ENCODE measurements around the gene DPYD.

Gene DPYD

GRCh38 chr1:97685360-97685759, 235.5 kb downstream of the DPYD start:
- no peak for DNase-seq

GRCh38 chr1:97680894-97681293, 239.9 kb downstream of the DPYD start:
- no peak for DNase-seq

GRCh38 chr1:97680470-97680869, 240.4 kb downstream of the DPYD start:
- DNase-seq = no peak

DNA sequence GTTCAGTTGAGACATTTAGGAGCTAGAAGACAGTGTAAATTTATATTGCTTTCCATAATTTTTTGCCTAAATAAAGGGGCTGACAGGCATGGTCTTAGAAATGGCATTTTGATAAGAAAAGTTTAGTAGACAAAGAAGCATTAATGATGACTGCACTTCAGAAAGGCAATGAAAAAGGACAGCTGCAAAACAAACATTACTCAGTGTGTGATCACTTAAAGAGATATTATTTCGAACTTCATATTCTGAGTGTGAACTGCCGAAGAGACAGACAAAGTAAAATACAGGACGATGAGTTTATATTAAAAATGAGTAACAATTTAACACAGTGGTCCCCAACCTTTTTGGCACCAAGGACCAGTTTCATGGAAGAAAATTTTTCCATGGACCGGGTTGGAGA, 243.1 kb downstream of the DPYD start:
- DNase-seq = no peak

DNA sequence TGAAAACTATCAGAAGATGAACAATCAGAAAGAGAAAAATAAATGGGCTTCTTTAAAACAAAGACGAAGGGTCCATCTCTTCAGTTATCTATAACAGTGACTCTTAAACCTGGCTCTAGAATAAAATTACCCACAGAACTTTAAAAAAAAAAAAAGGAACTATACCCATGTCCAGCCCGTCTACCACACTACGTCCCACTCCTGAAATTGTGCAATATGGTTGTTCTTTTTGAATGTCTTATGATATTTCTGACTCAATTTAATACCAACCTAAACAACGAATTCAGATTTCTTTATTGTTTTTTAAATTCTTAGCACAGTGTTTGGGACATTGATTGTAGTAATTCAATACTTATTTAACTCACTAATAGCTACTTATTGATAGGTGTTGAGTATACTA, 246.3 kb downstream of the DPYD start:
- no peak for DNase-seq

DNA sequence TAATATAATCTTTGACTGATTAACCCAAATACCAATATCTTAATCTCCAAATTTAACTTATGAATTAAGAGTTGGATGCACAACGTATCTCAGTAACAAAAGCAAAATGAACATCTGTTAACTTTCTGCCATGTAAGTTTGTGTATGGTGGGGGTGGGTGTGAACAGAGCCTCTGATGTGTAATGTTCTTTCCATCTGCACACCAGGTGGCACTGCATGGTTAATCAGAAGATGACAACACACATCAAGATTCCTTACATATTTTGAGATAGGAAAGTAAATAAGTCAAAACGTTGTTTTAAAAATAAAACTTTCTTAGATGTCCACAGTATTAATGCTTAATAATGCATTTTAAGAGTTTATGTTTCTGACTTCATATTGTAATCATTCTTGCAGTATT, 251.9 kb downstream of the DPYD start:
- peak; percentile 79 for DNase-seq

DNA sequence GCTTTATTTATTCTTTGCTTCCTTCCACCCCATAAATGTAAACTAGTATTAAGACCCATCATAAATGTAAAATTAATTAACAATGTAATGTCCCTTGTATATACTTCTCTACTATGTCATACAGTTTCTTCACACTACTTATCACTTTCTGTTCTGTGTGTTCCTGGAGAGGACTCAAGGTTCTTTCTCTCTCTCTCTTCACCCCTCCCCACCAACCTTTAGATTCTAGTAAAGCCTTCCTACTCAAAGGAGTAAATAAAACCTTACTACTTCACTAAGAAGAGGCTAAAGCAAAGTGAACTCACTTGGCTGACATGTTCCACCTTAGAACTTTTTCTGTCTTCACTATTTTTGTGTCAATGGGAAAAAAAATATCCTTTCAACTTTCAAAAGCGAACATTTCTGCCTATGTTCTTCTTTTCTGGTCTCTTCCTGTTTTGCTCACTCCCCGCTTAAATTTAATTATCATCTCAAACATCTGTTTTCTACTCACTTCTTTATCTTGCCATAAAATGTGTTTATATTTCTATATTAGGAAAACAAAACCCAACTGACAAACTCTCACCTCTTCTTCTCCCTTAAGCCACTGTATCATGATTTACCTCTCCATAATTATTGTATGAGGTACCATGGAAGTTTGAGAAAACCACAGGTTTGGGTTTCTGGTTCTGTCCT, 260.3 kb downstream of the DPYD start:
- DNase-seq = no peak

DNA sequence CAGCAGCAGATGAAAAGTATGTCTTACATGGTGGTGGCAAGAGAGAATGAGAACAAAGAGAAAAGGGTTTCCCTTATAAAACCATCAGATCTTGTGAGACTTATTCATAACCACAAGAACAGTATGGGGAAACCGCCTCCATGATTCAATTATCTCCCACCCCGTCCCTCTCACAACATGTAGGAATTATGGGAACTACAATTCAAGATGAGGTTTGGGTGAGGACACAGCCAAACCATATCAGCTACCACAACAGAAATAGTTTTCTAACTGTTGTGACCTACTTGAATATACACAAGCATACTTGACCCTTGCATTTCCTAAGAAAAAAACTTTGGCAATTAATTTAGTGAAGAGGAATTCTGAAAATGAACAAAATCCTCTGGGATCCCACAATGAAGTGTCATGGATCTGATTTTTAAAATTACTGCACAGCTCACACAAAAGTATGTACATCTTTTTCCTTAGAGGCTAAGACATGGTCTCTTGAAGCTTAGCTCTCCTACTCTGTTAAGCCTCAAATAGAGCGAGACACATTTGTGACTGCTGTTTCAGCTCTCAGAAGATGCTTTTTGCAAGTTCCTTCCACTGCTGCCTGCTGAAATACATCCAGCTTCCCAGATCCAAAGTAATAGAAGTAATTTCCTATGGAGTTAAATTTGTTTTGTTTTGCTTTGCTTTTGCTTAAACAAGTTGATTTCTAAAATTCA, 265.8 kb downstream of the DPYD start:
- DNase-seq = no peak

DNA sequence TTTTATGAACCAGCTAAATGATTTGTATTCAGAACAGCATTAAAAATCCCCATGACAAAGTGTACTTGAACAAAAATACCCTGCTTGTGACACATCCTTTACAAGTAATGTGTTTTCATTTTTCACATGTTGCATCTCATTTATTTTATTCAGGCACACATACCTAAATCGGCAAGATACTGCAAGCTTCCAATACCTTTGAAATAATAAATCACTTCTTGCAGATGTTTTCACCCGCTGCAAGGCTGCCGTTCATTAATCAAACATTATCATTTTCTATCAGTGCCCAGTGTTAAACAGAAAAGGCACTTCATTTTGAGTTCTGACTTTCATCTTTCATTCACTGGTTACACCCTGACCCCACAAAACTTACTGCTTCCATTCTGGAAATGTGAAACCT, 269.6 kb downstream of the DPYD start:
- no peak for DNase-seq

DNA sequence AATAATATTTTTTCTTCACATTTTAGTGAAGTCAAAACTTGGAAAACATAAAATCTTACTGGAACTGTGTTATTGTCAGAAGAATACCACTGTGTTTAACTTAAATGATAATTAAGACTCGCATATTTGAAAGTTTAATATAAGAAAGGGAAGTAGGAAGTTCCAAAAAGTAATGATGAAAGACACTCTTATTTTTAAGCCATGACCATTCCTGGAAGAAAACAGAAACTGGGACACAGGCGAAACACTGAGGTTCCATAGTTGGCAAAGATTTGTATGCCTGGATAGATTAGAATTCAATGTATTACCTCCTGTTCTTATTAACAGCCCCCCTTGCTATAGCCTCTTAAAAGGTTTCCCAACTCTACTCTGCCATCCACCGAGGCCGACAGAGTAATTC, 271.2 kb downstream of the DPYD start:
- no peak for DNase-seq

DNA sequence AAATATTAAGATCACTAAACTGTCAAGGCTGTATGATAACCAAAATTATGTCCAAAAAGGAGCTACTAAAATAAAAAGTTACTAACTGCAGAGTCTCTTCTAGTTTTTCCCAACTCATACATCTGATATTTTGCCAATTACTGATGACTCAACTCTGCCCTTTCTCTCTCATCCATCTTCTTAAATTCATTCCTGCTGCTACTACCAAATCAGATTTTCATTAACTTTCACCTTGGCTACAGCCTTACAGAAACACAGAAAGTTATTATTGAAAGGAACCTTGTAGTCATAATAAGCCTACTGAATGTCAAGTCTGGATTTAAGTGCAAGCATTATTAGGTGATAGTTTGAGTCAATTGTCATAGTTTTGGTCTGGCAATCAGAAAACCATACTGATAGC, 273.1 kb downstream of the DPYD start:
- DNase-seq = peak; percentile 67

DNA sequence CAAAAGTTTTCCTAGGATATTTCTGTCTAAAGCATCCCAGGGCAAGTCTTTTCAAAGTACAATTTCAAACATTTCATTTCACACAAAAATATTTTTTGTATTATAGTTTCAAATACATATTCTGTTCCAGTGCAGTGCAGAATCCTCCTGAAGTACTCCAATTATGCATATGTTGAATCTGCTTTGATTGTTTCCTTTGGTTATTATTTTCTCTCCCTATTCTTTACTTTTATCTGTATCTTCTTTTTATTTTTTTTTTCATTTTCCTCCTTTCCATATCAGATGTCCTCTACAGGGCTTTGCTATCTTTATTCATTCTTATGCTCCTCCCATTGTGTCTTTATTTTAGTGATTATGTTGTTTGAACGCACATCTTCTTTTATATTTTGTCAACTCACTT, 274.8 kb downstream of the DPYD start:
- DNase-seq = no peak

GRCh38 chr1:97640677-97641076, 280.2 kb downstream of the DPYD start:
- DNase-seq = no peak

DNA sequence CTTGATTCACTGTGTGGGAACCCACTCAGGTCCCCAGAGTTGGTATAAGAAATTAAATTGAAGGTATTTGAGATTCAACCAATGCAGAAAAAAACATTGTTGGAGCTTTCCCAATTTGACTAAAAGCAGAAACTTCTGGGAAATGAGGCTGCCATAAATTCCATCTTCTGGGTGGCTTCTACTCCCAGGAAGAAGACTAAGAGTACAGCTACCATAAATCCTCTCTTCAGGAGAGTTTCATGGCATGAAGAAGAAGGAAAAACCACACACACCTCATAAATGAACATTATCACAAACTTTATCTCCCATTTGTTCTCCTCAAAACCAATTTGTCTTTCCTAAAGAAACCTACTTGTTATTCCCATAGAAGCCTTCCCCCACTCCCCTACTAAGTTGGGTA, 283.9 kb downstream of the DPYD start:
- no peak for DNase-seq

- no peak for DNase-seq
Observed at GRCh38 chr1:97634758-97635157, 286.1 kb downstream of the DPYD start.

GRCh38 chr1:97632776-97633175, 288.1 kb downstream of the DPYD start:
- DNase-seq = no peak

GRCh38 chr1:97632075-97632474, 288.8 kb downstream of the DPYD start:
- DNase-seq = peak; percentile 41

- no peak for DNase-seq
Observed at GRCh38 chr1:97630948-97631347, 289.9 kb downstream of the DPYD start.

DNA sequence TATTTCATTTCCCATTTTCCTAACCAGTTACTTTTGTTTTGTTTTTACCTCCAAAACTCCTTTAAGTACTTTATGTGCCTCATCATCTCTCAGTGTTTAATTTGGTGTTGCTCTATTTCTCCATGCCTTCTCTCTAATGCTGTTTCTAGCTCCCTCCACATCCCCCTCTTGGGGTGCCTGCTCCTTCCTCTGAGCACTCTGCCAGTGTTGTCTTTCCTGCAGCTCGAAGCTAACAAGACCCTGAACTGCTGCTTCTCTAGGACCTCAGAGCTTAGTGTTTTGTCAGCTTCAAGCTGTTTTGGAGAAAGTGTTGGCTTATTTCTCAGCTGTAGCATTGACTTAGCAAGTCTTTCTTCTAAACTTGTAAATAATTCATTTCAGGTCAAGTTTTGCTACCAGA, 290.6 kb downstream of the DPYD start:
- DNase-seq = no peak

DNA sequence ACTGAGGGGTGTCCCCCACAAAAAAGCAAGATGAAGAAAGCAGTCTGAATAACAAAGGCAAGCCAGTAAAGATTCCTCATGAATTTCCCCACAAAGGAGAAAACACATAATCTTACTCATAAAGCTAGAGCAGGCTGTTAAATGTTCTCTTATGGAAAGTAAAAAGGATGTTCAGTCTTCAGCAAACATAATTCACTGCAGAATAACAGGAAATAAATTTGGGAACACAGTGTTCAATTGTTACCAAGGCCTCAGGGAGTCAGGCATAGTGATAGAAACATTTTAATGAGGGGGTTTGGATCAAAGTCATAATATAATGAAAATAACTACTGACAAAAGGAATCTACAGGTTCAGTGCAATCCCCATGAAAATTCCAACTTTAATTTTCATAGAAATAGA, 297.6 kb downstream of the DPYD start:
- no peak for DNase-seq

DNA sequence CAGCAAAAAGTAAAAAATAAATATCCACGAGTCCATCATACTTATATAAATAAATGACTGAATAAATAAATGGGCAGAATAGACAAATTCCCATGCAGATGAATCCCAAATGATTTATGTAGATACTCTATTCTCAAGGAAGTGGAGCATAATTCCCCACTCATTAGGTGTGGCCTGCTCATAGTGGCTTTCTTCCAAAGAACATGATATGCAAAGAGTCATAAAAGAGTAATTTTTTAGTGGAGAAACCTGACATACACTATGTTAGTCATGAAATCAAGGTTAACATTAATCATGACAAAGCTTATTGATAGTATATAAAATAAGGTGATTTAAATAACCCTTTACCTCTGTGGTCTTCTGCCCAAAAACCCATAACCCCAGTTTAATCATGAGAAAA, 298.9 kb downstream of the DPYD start:
- peak; percentile 47 for DNase-seq

GRCh38 chr1:97619706-97620105, 301.1 kb downstream of the DPYD start:
- no peak for DNase-seq

DNA sequence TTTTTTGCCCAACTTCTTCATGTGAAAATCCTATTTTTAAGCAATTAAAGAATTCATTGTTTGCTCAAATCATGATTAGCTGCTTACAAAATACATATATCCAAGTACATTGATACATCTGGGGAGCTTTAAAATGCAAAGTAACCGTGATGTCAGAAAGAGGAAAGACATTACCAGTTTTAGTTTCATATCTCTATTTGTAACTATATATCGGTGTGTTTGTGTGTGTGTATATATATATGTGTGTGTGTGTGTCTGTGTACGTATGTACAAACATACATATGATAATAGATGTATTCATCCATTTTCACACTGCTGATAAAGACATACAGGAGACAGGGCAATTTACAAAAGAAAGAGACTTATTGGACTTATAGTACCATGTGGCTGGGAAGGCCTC, 310.1 kb downstream of the DPYD start:
- DNase-seq = no peak

GRCh38 chr1:97610102-97610501, 310.7 kb downstream of the DPYD start:
- DNase-seq = no peak

DNA sequence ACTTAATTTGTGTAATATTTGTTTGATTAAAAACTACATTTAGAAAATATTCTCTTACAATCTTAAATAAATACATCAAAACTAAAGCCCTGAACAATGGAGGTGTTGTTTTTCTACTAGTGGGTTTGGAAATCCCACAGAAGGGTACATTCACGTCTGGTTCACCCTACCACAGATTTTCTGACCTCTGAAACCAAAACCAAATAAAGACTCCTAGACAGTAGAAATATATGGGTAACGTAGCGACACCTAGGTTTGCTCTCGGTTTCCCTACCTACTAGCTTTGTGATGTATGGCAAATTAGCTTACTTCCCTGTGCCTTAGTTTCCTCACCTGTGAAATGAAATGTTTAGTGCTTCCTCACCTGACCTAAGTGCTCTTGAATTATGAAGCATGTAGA, 312.6 kb downstream of the DPYD start:
- DNase-seq = no peak

Measured in HCEC 1CT (cell line).